ENCODE results near the gene HMCES.
"Not testable (repeated sequence)": the region's sequence is repeated elsewhere in the genome, so short reads cannot be mapped to it uniquely, and the experiment has no call there.

The HMCES gene

GRCh38 chr3:129348734-129349133, 70.1 kb downstream of the HMCES start:
- DNase-seq (ENCODE audit: low spot score) = no peak

GRCh38 chr3:129349169-129349568, 70.5 kb downstream of the HMCES start:
- DNase-seq (ENCODE audit: low spot score) = not testable (repeated sequence)

GRCh38 chr3:129349791-129350190, 71.1 kb downstream of the HMCES start:
- DNase-seq (ENCODE audit: low spot score) = no peak

GRCh38 chr3:129352045-129352444, 73.4 kb downstream of the HMCES start:
- peak; percentile 62 for DNase-seq (ENCODE audit: low spot score)

- DNase-seq (ENCODE audit: low spot score) = no peak
These were observed 74.2 kb downstream of the HMCES start for GRCh38 chr3:129352650-129353588.

- DNase-seq (ENCODE audit: low spot score) = no peak
These were observed 74.9 kb downstream of the HMCES start for GRCh38 chr3:129353589-129353941.

All from HuH-7.5 (cell line).